ENCODE measurements around the gene IL1RN. TPM values are rescaled to one million over a fixed set of nuclear protein-coding genes. Genes with fewer than 3 reads are reported as not detected.

IL1RN gene
- total and polyA plus RNA-seq, 10 of the 15 experiments (the other 5 are each of a cell fraction or from before 2014, with no cell fraction given): 0.04 TPM; not detected in 7

DNA sequence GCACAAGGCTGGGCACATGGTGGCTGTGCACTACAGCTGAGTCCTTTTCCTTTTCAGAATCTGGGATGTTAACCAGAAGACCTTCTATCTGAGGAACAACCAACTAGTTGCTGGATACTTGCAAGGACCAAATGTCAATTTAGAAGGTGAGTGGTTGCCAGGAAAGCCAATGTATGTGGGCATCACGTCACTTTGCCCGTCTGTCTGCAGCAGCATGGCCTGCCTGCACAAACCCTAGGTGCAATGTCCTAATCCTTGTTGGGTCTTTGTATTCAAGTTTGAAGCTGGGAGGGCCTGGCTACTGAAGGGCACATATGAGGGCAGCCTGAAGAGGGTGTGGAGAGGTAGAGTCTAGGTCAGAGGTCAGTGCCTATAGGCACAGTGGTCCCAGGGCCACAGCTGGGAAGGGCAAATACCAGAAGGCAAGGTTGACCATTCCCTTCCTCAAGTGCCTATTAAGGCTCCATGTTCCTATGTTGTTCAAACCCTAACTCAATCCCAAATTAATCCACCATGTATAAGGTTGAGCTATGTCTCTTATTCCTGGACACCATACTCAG, 2.2 kb downstream of the IL1RN start:
- no peak for DNase-seq (ENCODE audit: low read depth, low spot score)
- Histone ChIP-seq H3K9ac (ENCODE audit: control insufficient read depth, insufficient read depth, low read length) (no peak overlapping the region), H3K36me3 (ENCODE audit: control insufficient read depth in 2 of 2, insufficient read depth in 2 of 2, low read length in 1 of 2) (no peaks in the 10 kb centered on the region), H3K9me3 (replicated peaks; ENCODE audit: control insufficient read depth, insufficient read depth, low read length) (no peaks in the 10 kb centered on the region), H2AFZ (ENCODE audit: control insufficient read depth, low read depth, low read length) (no peak overlapping the region), H3K27me3 (replicated peaks in 1 of 2; ENCODE audit: control insufficient read depth in 2 of 2, insufficient read depth in 2 of 2, low read length in 1 of 2) (no peaks in the 10 kb centered on the region; a peak in 1 of 4 replicates), H3K79me2 (ENCODE audit: control insufficient read depth, insufficient read depth, low read length) (no peaks in the 10 kb centered on the region), H3K27ac (ENCODE audit: control insufficient read depth, insufficient read depth) (no peak overlapping the region), H3K4me1 (ENCODE audit: control insufficient read depth, insufficient read depth, low read length) (peaks cover 2% of the 10 kb centered on the region), H4K20me1 (ENCODE audit: control insufficient read depth, insufficient read depth) (no peaks in the 10 kb centered on the region), H3K4me2 (ENCODE audit: control insufficient read depth, insufficient read depth) (no peak overlapping the region), H3K4me3 (no peak overlapping the region)
- no peak for FAIRE-seq
- intact Hi-C loops (cut with micrococcal nuclease; ENCODE audit: unreplicated experiment) (no loop called here), in situ Hi-C loops (cut with MboI) (no loop called here)
- RAD21 ChIA-PET (ENCODE audit: unreplicated experiment): interaction anchor here (1.0 kb wide), 1 partner anchor 49 kb away, joined by 3 read pairs; no protein-coding TSS in a partner anchor
- no peak for ATAC-seq
- CTCF ChIA-PET: interaction anchor here (0.8 to 2.5 kb wide), 5 partner anchors 8 to 260 kb away, joined by 3 to 17 read pairs (median 4); no protein-coding TSS in a partner anchor
- WGBS (ENCODE audit: insufficient coverage, insufficient replicate concordance, low lambda C conversion rate, missing lambda C conversion rate): 56% methylated on average over 2 of the region's 2 CpGs
- no TSS peak for BruUV-seq (replicated peaks)
- SMC1A ChIA-PET (ENCODE audit: uncharacterized antibody, unreplicated experiment): interaction anchor here (1.2 kb wide), 1 partner anchor 8 kb away, joined by 8 read pairs; no protein-coding TSS in a partner anchor
- TF ChIP-seq WRNIP1 (IDR thresholded peaks at IDR 0.05; ENCODE audit: borderline replicate concordance, low read depth, low read length) (no peak), IKZF1 (conservative IDR thresholded peaks at IDR 0.05) (no peak), CREB1 (IDR thresholded peaks at IDR 0.05; ENCODE audit: low read depth) (no peak), ZNF274 (IDR thresholded peaks at IDR 0.05; ENCODE audit: insufficient read depth, insufficient read length) (no peak), CBFB (IDR thresholded peaks at IDR 0.05; ENCODE audit: low read depth) (no peak), IKZF2 (IDR thresholded peaks at IDR 0.05) (no peak), YY1 (IDR thresholded peaks at IDR 0.05; ENCODE audit: low read depth, low read length) (no peak), SMARCA5 (IDR thresholded peaks at IDR 0.05) (no peak), NR2C1 (IDR thresholded peaks at IDR 0.05) (no peak), NFXL1 (IDR thresholded peaks at IDR 0.05; ENCODE audit: borderline replicate concordance) (no peak), TBL1XR1 (IDR thresholded peaks at IDR 0.05; ENCODE audit: low read depth, low read length) (no peak), MTA3 (IDR thresholded peaks at IDR 0.05; ENCODE audit: borderline replicate concordance, low read length) (no peak), CHD4 (IDR thresholded peaks at IDR 0.05) (no peak), NFYA (IDR thresholded peaks at IDR 0.05; ENCODE audit: borderline replicate concordance, low read depth, low read length) (no peak)
- TF ChIP-seq, protein P1, sequence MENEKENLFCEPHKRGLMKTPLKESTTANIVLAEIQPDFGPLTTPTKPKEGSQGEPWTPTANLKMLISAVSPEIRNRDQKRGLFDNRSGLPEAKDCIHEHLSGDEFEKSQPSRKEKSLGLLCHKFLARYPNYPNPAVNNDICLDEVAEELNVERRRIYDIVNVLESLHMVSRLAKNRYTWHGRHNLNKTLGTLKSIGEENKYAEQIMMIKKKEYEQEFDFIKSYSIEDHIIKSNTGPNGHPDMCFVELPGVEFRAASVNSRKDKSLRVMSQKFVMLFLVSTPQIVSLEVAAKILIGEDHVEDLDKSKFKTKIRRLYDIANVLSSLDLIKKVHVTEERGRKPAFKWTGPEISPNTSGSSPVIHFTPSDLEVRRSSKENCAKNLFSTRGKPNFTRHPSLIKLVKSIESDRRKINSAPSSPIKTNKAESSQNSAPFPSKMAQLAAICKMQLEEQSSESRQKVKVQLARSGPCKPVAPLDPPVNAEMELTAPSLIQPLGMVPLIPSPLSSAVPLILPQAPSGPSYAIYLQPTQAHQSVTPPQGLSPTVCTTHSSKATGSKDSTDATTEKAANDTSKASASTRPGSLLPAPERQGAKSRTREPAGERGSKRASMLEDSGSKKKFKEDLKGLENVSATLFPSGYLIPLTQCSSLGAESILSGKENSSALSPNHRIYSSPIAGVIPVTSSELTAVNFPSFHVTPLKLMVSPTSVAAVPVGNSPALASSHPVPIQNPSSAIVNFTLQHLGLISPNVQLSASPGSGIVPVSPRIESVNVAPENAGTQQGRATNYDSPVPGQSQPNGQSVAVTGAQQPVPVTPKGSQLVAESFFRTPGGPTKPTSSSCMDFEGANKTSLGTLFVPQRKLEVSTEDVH (IDR thresholded peaks at IDR 0.05; ENCODE audit: low read depth, partially characterized antibody): no peak
- TF ChIP-seq, protein P2, sequence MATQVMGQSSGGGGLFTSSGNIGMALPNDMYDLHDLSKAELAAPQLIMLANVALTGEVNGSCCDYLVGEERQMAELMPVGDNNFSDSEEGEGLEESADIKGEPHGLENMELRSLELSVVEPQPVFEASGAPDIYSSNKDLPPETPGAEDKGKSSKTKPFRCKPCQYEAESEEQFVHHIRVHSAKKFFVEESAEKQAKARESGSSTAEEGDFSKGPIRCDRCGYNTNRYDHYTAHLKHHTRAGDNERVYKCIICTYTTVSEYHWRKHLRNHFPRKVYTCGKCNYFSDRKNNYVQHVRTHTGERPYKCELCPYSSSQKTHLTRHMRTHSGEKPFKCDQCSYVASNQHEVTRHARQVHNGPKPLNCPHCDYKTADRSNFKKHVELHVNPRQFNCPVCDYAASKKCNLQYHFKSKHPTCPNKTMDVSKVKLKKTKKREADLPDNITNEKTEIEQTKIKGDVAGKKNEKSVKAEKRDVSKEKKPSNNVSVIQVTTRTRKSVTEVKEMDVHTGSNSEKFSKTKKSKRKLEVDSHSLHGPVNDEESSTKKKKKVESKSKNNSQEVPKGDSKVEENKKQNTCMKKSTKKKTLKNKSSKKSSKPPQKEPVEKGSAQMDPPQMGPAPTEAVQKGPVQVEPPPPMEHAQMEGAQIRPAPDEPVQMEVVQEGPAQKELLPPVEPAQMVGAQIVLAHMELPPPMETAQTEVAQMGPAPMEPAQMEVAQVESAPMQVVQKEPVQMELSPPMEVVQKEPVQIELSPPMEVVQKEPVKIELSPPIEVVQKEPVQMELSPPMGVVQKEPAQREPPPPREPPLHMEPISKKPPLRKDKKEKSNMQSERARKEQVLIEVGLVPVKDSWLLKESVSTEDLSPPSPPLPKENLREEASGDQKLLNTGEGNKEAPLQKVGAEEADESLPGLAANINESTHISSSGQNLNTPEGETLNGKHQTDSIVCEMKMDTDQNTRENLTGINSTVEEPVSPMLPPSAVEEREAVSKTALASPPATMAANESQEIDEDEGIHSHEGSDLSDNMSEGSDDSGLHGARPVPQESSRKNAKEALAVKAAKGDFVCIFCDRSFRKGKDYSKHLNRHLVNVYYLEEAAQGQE (IDR thresholded peaks at IDR 0.05; ENCODE audit: low read depth, low read length): no peak
- TF ChIP-seq, protein P3, sequence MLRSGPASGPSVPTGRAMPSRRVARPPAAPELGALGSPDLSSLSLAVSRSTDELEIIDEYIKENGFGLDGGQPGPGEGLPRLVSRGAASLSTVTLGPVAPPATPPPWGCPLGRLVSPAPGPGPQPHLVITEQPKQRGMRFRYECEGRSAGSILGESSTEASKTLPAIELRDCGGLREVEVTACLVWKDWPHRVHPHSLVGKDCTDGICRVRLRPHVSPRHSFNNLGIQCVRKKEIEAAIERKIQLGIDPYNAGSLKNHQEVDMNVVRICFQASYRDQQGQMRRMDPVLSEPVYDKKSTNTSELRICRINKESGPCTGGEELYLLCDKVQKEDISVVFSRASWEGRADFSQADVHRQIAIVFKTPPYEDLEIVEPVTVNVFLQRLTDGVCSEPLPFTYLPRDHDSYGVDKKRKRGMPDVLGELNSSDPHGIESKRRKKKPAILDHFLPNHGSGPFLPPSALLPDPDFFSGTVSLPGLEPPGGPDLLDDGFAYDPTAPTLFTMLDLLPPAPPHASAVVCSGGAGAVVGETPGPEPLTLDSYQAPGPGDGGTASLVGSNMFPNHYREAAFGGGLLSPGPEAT (IDR thresholded peaks at IDR 0.05; ENCODE audit: low read depth): no peak
- POLR2A ChIA-PET: no interaction called here

Measured in GM12878 (cell line).